GM21723 (cell line): ENCODE results near the gene KPNA4.

Experiments
- ATAC-seq: cut with Tn5 transposase; IDR thresholded peaks from one replicate; pipeline ENCODE4 v1.9.1; 2021; ENCODE audit warnings: mild to moderate bottlenecking, moderate library complexity; ENCODE audit not compliant: unreplicated experiment

Gene KPNA4

DNA sequence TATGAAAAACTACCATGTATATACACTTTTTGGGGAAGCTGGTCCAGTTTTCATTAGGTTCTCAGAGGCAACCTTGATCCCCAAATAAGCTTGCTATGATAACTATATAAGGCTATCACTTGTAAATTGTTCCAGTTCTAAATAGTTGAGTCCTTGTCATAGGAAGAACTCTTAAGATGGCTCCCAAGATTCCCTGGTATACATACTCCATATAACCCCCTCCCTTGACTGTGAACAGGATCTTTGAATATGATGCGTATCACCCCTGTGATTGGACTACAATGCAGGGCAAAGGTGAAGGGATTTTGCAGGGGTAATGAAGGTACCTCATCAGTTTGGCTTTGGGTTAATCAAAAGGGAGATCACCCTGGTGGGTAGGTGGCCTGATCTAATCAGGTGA, 67.2 kb downstream of the KPNA4 start:
- no peak for ATAC-seq

GRCh38 chr3:160490166-160490565, 75.2 kb downstream of the KPNA4 start:
- no peak for ATAC-seq

GRCh38 chr3:160486459-160486869, 78.9 kb downstream of the KPNA4 start:
- ATAC-seq: no peak

GRCh38 chr3:160482796-160483195, 82.6 kb downstream of the KPNA4 start:
- no peak for ATAC-seq

DNA sequence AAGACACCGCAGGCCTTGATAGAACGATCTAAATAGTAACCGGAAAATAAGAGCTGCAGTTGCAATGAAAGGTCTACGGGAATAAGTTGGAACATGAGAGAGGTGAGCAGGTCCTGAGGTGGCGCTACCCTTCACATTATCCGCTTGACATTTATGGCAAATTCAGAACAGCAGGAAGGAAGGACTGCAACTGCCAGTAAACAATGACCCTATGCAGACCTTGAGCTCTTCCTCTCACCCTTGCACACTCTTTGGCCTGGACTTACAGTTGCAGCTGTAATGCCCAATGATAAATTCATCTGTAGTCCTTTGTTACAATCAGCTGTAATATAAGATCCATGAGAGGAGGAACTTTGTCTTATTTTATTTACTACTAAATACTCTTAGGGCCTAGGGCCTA, 83.5 kb downstream of the KPNA4 start:
- no peak for ATAC-seq

- ATAC-seq: no peak
Measured at GRCh38 chr3:160480931-160481330, 84.4 kb downstream of the KPNA4 start.

- ATAC-seq: no peak
Measured at GRCh38 chr3:160479376-160479775, 86.0 kb downstream of the KPNA4 start.

- no peak for ATAC-seq
Measured at GRCh38 chr3:160478338-160478737, 87.0 kb downstream of the KPNA4 start.

DNA sequence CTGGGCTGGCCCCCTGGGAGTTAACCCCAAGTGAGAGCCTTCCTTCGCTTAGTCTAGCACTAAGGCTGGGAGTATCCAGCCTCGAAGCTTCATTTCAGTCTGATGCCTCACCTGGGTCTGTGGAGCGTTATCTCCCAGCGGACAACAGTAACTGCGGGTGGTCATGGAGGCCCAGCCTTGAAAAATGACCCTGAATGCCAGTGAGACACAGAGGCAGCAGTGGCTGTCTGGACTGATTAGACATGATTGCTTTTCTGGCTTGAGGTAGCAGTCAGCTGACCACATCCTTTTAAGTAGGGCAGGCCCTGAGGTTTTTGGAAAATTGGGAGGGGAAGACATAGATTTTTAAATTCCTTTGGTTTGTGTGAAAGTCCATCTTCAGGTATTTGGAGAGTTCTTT, 87.6 kb downstream of the KPNA4 start:
- ATAC-seq: no peak

- no peak for ATAC-seq
Measured at GRCh38 chr3:160475884-160476283, 89.5 kb downstream of the KPNA4 start.

GRCh38 chr3:160475153-160475552, 90.2 kb downstream of the KPNA4 start:
- ATAC-seq: no peak

DNA sequence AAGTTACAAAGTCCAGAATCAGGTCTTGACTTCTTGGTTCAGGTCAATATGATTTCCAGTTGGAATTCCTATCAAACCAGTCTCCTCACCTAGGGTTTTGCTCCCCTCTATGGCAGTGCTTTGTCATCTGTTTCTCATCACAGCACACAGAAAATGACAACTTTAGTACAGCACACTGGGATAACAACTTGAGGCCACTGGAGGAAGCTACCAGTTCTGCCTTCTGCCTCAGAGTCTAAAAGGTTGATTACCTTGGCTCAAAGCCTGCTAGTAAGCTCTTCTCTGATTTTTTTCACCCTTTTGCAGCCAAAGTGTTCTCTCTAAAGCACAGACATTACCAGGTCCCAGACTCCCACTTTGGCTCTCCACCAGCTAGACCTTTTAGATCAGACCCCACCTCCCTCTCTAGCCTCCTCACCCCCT, 90.9 kb downstream of the KPNA4 start:
- ATAC-seq: no peak

DNA sequence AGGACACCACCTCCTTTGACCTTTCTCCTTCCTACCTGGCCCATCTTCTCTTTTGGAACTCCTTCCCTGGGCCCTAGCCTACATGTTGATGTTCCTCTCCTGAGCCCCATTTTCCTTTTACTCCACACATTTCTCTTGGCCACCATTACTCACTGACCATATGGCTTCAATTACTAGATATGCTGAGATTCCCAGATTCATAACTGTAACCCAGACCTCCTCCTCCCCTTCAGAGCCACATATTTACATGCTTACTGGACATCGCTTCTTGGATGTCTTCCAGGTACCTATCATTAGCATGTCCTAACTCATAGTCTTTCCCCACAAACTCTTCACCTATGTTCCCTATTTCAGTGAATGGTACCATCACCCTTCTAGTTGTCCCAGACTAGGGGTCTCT, 91.4 kb downstream of the KPNA4 start:
- ATAC-seq: no peak

DNA sequence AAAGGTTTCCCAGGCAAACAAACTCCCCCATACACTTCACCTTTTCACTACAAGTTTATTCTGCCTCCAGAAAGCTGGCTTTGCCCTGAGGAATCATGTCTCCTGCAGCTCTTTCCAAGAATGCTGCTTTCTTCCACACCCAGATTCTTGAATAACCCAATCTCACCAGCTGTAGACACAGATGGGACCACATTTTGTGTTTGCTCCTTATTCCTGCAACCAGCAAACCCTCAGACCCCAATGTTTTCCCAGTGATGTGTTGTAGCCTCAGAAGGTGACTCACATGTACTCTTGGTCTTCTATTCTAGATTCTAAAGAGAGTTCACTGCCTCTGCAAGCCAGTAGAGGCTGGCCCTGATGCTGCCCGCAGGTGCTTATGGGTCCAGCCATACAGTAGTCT, 92.2 kb downstream of the KPNA4 start:
- ATAC-seq: no peak

DNA sequence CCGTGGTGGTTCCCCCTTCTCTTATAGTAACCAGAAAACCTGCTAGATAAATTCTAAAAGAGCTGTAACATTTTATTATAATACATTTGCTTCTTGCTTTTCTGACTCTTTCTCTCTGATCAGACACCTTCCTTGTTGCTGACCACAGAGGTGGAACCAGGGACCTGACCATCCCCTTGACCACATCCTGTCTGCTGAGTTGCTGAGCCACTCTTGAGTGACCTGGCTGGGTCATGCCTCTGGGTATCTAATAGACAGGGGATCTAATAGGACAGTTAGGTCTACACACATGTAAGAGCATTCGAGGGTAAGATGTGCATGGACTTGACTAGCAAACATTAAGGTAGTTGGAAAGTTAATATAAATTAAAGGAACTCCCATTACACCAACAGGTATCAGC, 93.0 kb downstream of the KPNA4 start:
- ATAC-seq: no peak

DNA sequence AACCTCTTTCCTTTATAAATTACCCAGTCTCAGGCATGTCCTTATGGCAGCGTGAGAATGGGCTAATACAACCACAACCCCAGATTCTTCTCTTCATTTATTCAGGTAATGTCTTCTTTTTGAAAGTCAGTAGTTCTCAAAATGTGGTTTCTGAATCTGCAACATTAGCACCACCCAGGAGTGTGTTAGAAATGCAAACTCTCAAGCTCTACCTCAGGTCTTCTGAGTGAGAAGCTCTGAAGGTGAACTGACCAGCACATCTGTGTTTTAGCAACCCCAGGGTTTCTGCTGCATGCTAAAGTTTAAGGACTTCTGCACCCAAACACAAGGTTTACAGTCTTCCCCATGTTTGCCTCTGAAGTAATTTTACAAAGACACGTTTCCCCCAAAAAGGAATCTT, 93.5 kb downstream of the KPNA4 start:
- ATAC-seq: no peak

DNA sequence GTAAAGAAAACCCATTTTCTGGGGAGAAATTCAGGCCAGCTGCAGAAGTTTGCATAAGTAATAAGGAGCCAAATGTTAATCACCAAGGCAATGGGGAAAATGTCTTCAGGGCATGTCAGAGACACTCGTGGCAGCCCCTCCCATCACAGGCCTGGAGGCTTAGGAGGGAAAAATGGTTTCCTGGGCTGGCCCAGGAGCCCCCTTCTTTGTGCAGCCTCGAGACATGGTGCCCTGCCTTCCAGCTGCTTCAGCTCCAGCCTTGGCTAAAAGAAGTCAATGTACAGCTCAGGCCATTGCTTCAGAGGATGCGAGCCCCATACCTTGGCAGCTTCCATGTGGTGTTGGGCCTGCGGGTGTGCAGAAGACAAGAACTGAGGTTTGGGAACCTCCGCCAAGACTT, 95.2 kb downstream of the KPNA4 start:
- no peak for ATAC-seq

- ATAC-seq: no peak
Measured at GRCh38 chr3:160464971-160465370, 100.4 kb downstream of the KPNA4 start.

- ATAC-seq: no peak
Measured at GRCh38 chr3:160464321-160464720, 101.0 kb downstream of the KPNA4 start.

- no peak for ATAC-seq
Measured at GRCh38 chr3:160460033-160460432, 105.3 kb downstream of the KPNA4 start.

- no peak for ATAC-seq
Measured at GRCh38 chr3:160459450-160459970, 105.9 kb downstream of the KPNA4 start.

DNA sequence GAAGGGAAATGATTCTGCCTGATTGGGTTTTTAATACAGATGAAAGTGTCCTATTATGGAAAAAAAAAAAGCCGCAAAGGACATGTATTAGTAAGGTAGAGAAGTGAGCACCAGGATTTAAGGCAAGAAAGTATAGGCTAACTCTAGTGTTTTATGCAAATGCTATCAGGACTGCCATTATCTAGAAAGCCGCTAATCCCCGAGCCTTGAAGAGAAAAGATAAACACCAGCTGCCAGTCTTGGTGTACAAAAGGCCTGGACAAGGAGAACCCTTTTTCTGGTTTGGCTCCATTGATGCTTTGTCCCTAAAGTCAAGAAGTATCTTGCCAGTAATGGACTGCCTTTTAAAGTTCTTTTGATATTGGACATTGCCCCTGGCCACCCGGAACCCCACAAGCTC, 107.2 kb downstream of the KPNA4 start:
- no peak for ATAC-seq

DNA sequence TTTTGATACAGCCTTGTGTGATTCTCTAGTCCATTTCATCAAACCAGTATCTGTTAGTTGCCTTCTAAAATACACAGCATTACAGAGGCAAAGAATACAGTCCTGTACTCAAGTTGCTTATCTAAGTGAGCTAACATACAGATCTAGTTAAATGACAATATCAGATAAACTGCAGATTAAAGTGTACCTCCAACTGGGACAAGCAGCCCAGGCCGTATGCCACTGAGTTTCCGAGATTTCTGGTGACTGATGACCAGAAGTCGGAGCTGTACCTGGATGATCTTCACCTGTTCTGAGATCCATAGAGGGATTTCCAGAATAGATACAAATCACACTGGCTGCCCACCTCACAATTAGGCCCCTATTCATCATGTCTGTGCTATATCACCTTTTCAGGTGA, 109.5 kb downstream of the KPNA4 start:
- no peak for ATAC-seq

- ATAC-seq: no peak
Measured at GRCh38 chr3:160454995-160455394, 110.4 kb downstream of the KPNA4 start.
